HAP-1 (cell line): ENCODE measurements around the gene TJAP1.
A peak's percentile ranks its signal among the peaks of the same experiment; 100 is the strongest.

Source experiments
- DNase-seq, 2 experiments: peaks; one replicate each; pipeline ENCODE4 v3.0.0-alpha.2; 2016 to 2020; ENCODE audit warnings: low spot score in 2 of 2
- H3K27me3 ChIP-seq: fragments of 250-450 bp; sonication (Bioruptor Pico); 2 replicates; pipeline ENCODE4 v1.5.1; 2020; ENCODE audit warnings: low read depth, mild to moderate bottlenecking, moderate library complexity
- H3K36me3 ChIP-seq: fragments of 250-450 bp; sonication (Bioruptor Pico); replicated peaks from 2 replicates; pipeline ENCODE4 v1.5.1; 2020; ENCODE audit warnings: mild to moderate bottlenecking
- H3K4me1 ChIP-seq: fragments of 250-450 bp; sonication (Bioruptor Pico); 2 replicates; pipeline ENCODE4 v1.5.1; 2020; ENCODE audit warnings: mild to moderate bottlenecking
- H3K4me3 ChIP-seq: fragments of 250-450 bp; sonication (Bioruptor Pico); 2 replicates; pipeline ENCODE4 v1.5.1; 2020; ENCODE audit warnings: mild to moderate bottlenecking, moderate library complexity
- H3K9me3 ChIP-seq: fragments of 250-450 bp; sonication (Bioruptor Pico); 2 replicates; pipeline ENCODE4 v1.5.1; 2020; ENCODE audit warnings: mild to moderate bottlenecking, moderate library complexity
- in situ Hi-C: fragments of 300-500 bp; cut with MboI; formaldehyde crosslinking; loops from 3 replicates; pipeline ENCODE4 v1.14.3; 2020; ENCODE audit warnings: low sequenced_read_pairs, inconsistent platforms, mixed read lengths

TJAP1 gene

DNA sequence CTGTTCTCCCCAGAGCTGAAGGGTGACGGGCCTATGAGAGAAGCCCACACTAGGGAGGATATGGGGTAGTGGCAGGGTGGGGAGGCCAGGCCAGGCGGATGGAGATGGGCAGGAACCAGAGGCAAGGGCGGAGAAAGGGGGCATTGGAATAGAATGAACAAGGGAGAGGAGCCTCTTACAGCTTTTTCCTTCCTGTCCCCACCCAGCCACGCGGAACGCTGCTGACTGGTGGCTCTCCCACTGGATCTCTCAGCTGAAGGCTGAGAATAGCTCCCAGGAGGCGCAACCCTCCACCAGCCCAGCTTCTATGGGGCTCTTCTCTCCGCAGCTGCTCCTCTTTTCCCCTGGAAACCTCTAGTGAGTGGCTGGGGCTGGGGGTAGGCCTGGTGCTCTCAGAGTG lies 32.8 kb upstream of the TJAP1 start:
- Histone ChIP-seq H3K36me3 (no peaks in the 10 kb centered on the region; the same call in 1 of the 2 replicates), H3K27me3 (no peaks in the 10 kb centered on the region), H3K4me3 (no peak overlapping the region), H3K4me1 (no peaks in the 10 kb centered on the region), H3K9me3 (no peaks in the 10 kb centered on the region)
- DNase-seq: no peak
- in situ Hi-C loops: no loop called here

DNA sequence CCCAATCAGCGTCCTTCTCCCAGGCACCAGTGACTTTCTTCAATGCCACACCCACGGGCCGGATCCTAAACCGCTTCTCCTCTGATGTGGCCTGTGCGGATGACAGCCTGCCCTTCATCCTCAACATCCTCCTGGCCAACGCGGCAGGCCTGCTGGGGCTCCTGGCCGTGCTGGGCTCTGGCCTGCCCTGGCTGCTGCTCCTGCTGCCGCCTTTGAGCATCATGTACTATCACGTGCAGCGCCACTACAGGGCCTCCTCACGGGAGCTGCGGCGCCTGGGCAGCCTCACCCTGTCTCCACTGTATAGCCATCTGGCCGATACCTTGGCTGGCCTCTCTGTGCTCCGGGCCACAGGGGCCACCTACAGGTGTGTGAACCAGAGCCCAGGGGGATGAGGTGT lies 31.8 kb upstream of the TJAP1 start:
- Histone ChIP-seq H3K36me3 (peaks cover 4% of the 10 kb centered on the region; the same call in 1 of the 2 replicates), H3K4me3 (no peak overlapping the region), H3K27me3 (no peaks in the 10 kb centered on the region), H3K4me1 (no peaks in the 10 kb centered on the region), H3K9me3 (no peaks in the 10 kb centered on the region)
- in situ Hi-C loops: no loop called here
- DNase-seq: no peak

DNA sequence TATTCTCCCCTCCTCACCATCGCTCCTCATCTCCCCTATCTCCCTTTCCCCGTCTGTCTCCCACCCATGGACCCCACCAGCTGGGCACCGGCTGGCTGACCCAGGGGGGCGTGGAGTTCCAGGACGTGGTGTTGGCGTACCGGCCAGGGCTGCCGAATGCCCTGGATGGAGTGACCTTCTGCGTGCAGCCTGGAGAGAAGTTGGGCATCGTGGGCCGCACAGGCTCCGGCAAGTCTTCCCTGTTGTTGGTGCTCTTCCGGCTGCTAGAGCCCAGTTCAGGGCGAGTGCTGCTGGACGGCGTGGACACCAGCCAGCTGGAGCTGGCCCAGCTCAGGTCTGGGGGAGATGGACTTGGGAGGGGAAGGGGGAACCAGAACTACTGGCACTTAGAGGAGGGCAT lies 29.8 kb upstream of the TJAP1 start:
- in situ Hi-C loops: no loop called here
- no peak for DNase-seq
- H3K9me3 ChIP-seq: no peaks in the 10 kb centered on the region
- H3K27me3 ChIP-seq: no peaks in the 10 kb centered on the region
- H3K4me3 ChIP-seq: no peak overlapping the region
- H3K4me1 ChIP-seq: no peaks in the 10 kb centered on the region
- H3K36me3 ChIP-seq: peaks cover 13% of the 10 kb centered on the region

DNA sequence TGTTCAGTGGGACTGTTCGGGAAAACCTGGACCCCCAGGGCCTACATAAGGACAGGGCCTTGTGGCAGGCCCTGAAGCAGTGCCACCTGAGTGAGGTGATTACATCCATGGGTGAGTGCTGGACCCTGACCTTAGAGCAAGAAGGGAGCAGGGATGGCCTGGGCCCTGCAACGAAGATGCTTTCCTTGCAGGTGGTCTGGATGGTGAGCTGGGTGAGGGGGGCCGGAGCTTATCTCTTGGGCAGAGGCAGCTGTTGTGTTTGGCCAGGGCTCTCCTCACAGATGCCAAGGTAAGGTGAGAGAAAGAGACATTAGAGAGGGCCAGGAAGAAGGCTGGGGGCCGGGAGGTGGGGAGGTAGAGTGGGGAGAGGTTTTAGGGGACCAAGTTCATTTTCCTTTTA lies 28.5 kb upstream of the TJAP1 start:
- Histone ChIP-seq H3K4me3 (no peak overlapping the region), H3K4me1 (no peaks in the 10 kb centered on the region; the same call in 1 of the 2 replicates), H3K36me3 (peaks cover 13% of the 10 kb centered on the region), H3K27me3 (no peaks in the 10 kb centered on the region), H3K9me3 (no peaks in the 10 kb centered on the region)
- no peak for DNase-seq
- in situ Hi-C loops: no loop called here

DNA sequence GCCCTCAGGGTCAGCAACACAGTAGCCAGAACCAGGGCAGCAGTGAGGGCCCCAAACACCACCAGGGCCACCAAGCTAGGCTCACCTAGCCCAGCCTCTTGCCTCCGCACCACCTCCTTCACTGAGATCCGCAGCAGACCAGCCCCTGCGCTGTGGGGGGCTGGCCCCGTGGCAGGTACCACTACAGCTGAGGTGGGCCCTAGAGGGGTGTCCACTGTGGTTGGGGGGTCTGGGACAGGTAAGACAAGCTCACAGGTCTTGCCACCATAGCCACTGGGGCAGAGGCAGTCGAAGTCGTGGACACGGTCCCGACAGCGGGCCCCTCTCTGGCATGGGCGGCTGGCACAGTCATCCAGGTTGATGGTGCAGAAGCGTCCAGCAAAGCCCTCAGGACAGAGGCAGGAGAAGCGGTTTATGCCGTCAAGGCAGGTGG lies 26.7 kb upstream of the TJAP1 start:
- no peak for DNase-seq
- Histone ChIP-seq H3K4me3 (no peak overlapping the region), H3K9me3 (no peaks in the 10 kb centered on the region), H3K27me3 (no peaks in the 10 kb centered on the region), H3K4me1 (no peaks in the 10 kb centered on the region; the same call in 1 of the 2 replicates), H3K36me3 (peaks cover 13% of the 10 kb centered on the region)
- in situ Hi-C loops: no loop called here

DNA sequence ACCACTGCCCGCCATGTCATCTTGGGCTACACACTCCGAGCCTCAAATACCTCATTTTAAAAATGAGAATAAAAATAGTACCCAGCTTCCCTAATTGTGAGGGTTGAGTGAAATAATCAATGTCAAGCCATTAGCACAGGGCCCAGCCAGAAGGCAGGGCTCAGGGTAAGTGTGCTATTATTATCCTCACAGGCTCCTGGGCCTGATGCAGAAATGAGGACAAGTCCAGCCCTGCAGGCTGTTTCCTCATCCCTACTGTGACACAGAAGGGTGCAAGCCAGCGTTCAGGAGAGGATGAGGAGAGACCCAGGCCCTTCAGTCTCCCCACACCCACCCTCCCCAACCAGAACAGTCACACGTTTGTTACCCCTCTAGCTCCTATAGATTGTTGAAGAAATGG lies 26.0 kb upstream of the TJAP1 start:
- H3K36me3 ChIP-seq: peaks cover 13% of the 10 kb centered on the region
- no peak overlapping the region for H3K4me3 ChIP-seq
- in situ Hi-C loops: no loop called here
- H3K4me1 ChIP-seq: peaks cover 4% of the 10 kb centered on the region; the same call in 1 of the 2 replicates
- H3K27me3 ChIP-seq: no peaks in the 10 kb centered on the region
- no peaks in the 10 kb centered on the region for H3K9me3 ChIP-seq
- no peak for DNase-seq

DNA sequence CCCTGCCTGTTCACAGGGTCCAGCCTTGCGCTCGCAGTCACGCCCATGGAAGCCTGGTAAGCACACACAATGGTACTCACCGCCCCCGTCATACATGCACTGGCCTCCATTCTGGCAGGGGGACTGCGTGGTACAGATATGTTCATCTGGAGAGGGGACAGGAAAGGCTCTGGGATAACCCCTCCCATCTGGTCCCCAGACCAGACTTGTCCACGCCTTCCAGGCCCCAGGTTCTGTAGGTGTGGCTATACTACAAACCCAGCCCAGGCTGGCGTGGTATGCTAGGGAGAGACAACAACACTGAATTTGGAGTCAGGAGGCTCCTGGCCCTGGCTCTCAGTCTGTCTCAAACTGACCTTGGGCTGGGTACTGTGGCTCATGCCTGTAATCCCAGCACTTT lies 25.4 kb upstream of the TJAP1 start:
- H3K36me3 ChIP-seq: peaks cover 13% of the 10 kb centered on the region
- peaks cover 4% of the 10 kb centered on the region; the same call in 1 of the 2 replicates for H3K4me1 ChIP-seq
- H3K27me3 ChIP-seq: no peaks in the 10 kb centered on the region
- DNase-seq: no peak
- no peak overlapping the region for H3K4me3 ChIP-seq
- in situ Hi-C loops: no loop called here
- H3K9me3 ChIP-seq: no peaks in the 10 kb centered on the region

DNA sequence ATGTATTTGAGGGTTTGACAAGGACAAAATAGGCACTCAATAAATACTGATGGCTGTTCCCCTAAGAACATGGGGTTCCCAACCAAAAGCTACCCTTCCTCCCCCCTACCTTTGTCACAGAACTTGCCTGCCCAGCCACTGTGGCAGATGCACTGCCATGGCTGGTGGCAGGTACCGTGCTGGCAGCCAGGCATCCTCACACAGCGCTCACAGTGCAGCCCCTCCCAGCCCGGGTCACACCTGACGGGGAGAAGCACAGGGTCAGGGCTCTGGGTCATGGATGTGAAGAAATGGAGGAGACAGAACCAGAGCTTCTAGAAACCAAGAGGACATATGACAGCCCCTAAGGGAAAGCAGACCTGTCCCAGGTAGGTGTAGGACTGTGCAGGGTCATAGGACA lies 24.5 kb upstream of the TJAP1 start:
- Histone ChIP-seq H3K4me1 (peaks cover 4% of the 10 kb centered on the region; the same call in 1 of the 2 replicates), H3K36me3 (peaks cover 13% of the 10 kb centered on the region), H3K27me3 (no peaks in the 10 kb centered on the region), H3K9me3 (no peaks in the 10 kb centered on the region), H3K4me3 (no peak overlapping the region)
- no peak for DNase-seq
- in situ Hi-C loops: no loop called here

DNA sequence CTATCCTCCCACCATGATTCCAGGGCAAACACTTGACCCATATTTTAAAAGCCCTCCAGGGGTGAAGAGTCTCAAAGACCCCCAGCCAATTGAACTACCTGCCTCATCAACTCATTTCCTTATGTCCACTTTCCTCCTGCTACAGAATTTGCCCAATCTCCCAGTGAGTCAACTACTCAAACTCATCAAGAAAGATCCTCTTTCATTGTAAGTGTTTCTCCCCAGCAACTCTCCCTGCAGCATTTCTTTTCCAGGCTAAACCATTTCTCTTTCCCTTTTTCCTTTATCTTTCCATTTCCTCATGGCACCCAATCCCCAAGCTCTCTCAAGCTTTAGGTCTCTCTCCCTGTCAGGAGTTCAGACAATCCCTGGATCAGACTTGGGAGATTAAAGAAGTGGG lies 23.5 kb upstream of the TJAP1 start:
- no peak for DNase-seq
- in situ Hi-C loops: no loop called here
- Histone ChIP-seq H3K36me3 (peaks cover 13% of the 10 kb centered on the region), H3K9me3 (no peaks in the 10 kb centered on the region), H3K27me3 (no peaks in the 10 kb centered on the region), H3K4me1 (peaks cover 4% of the 10 kb centered on the region; the same call in 1 of the 2 replicates), H3K4me3 (peak overlapping the region; percentile 60; the same call in 1 of the 2 replicates)

DNA sequence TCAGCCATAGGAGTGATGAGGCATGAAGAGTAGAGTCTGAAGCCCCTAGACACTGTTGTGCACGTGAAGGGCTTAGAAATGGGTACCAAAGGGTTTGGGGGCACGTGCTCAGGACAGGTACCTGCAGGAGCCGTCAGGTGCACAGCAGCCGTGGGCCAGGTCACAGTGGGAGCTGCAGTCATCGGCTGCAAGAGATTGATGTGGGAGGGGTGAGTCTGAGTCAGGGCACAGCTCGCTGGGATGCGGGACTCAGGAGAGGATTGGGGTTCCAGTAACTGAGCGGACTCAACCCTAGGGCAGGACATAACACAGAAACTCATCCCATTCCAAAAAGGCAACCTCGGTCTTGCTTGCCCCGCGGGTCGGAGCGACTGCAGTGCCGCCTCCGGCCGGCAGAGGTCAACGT lies 23.1 kb upstream of the TJAP1 start:
- peak overlapping the region; percentile 60 for H3K4me3 ChIP-seq
- in situ Hi-C loops: no loop called here

DNA sequence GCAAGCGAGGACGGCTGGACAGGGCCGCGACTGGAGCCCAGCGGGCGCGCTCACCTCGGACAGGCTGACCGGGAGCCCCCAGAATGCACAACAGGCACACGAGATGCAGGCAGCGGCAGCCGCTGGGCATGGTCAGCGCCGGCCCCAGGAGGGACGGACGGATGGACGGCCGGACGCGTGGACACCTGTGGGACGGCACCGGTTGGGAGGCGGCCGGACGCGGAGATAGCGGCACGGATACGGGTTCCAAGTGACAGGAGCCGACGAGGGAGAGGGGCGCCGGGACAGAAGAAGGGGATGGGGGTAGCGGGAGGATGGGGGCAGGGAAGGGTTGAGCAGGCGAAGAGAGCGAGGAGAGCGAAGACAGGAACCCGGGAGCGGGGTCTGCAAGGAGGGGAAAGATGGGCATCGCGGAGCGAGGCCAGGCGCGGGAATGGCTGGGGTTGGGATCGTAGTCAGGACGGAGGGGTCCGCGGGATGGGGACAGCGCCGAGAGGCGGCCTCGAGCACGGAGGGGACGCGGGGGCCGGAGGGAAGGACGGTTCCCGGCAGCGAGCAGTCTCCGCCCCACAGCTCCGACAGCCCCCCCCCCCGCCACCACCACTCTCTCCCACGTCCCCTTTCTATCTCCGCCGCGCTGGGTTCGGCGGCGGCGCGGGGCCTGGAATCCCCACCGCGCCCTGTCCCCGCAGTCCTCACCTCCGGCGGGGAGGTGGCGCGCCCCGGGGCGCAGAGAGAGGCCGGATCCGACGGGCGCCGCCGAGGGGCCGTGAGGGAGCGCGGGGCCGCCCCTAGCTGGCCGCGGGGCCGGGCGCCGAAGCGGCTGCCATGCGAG lies 22.5 kb upstream of the TJAP1 start:
- H3K9me3 ChIP-seq: no peaks in the 10 kb centered on the region
- H3K27me3 ChIP-seq: no peaks in the 10 kb centered on the region
- DNase-seq: peak in 1 of 2 experiments; percentile 90
- H3K4me1 ChIP-seq: peaks cover 4% of the 10 kb centered on the region; the same call in 1 of the 2 replicates
- in situ Hi-C loops: no loop called here
- peak overlapping the region; percentile 60 for H3K4me3 ChIP-seq
- peaks cover 13% of the 10 kb centered on the region for H3K36me3 ChIP-seq

More for the DNA sequence above, 23.1 kb upstream of the TJAP1 start:
- peak in 1 of 2 experiments; percentile 66 for DNase-seq
- no peaks in the 10 kb centered on the region for H3K9me3 ChIP-seq
- no peaks in the 10 kb centered on the region for H3K27me3 ChIP-seq
- H3K36me3 ChIP-seq: peaks cover 13% of the 10 kb centered on the region
- peaks cover 4% of the 10 kb centered on the region; the same call in 1 of the 2 replicates for H3K4me1 ChIP-seq

DNA sequence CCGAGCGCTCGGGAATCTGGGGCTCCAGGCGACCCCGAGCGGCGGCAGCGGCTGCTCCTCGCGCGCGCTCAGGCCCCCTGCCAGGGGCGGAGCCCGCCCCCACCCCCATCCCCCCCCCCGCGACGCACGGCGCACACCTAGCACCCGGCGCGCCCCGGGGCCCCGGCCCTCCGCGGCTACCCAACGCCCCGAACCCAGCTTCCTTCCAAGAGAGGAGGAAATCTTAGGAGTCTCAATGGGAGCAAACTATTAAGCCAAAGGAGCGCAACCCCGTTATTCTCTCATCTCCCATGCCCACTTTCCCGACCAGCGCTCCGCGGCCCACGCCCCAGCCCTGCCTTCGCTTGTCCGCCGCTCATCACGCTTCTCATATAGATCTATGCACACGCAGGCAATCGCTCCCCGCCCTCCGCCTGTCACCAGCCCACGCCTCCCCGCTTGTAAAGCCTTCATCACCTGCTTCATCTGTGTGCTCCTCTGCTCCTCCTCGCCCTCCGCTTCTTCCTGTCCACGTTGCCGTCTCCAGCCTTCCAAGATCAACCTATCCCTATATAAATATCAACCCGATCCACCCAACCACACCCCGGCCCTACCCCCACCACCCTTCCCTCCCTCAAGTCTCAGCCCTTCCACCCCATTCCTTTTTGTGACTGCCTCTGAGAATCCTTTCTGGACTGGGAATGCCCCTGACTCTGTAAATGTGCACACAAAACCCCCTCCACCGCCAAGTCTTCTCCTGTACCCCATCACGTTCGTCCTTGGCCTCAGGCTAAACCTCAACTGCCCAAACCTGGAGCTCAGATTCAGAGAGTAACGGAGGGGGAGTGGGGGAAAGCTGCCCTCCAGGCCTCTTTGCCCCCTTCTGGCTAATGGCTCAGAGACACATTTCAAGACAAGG lies 21.6 kb upstream of the TJAP1 start, which contains the start of gene DLK2:
Gene DLK2, minus strand, starts transcription at position 18 of the 898 bp plus-strand sequence. CDS start 723 bp downstream, outside the sequence.
- in situ Hi-C loops: no loop called here
- no peaks in the 10 kb centered on the region for H3K27me3 ChIP-seq
- peaks cover 7% of the 10 kb centered on the region for H3K36me3 ChIP-seq
- peak within 1 kb of the TSS; percentile 60 for H3K4me3 ChIP-seq
- peaks cover 4% of the 10 kb centered on the region; the same call in 1 of the 2 replicates for H3K4me1 ChIP-seq
- H3K9me3 ChIP-seq: no peaks in the 10 kb centered on the region
- peak; percentile 40 to 75 for DNase-seq

DNA sequence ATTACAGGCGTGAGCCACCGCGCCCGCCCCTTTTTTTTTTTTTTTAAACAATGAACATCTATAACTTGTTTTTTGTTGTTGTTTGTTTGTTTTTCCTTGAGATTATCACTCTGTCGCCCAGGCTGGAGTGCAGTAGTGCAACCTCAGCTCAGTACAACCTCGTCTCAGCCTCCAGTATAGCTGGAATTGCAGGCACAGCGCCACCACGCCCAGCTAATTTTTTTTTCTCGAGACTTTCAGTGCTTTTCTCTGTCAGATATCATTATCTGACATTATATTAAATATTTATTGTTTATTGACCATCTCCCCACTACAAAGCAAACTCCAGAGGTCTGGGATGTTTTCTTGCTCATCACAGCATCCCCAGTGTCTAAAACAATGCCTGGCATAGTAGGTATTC lies 19.7 kb upstream of the TJAP1 start:
- Histone ChIP-seq H3K9me3 (no peaks in the 10 kb centered on the region), H3K27me3 (no peaks in the 10 kb centered on the region), H3K36me3 (no peaks in the 10 kb centered on the region; the same call in 1 of the 2 replicates), H3K4me3 (no peak overlapping the region), H3K4me1 (peaks cover 4% of the 10 kb centered on the region; the same call in 1 of the 2 replicates)
- in situ Hi-C loops: no loop called here
- DNase-seq: no peak
